ENCODE data around the gene GDF2.
A peak's percentile ranks its signal among the peaks of the same experiment; 100 is the strongest.

The GDF2 gene

GRCh38 chr10:47369251-47369894 is 47.1 kb downstream of the GDF2 start:
- no peak for TF ChIP-seq CTCF (conservative IDR thresholded peaks at IDR 0.05; ENCODE audit: control insufficient read depth, insufficient read depth, low read depth, low read length)
- DNase-seq (ENCODE audit: low read depth) = no peak
- H3K4me3 ChIP-seq (ENCODE audit: control insufficient read depth, low read depth, low read length) = no peak overlapping the region

- no peak for DNase-seq (ENCODE audit: low read depth)
- no peak for TF ChIP-seq CTCF (conservative IDR thresholded peaks at IDR 0.05; ENCODE audit: control insufficient read depth, insufficient read depth, low read depth, low read length)
- H3K4me3 ChIP-seq (ENCODE audit: control insufficient read depth, low read depth, low read length) = no peak overlapping the region
These were observed 47.9 kb downstream of the GDF2 start for GRCh38 chr10:47370015-47370767.

- DNase-seq (ENCODE audit: low read depth) = no peak
- no peak overlapping the region for H3K4me3 ChIP-seq (ENCODE audit: control insufficient read depth, low read depth, low read length)
- no peak for TF ChIP-seq CTCF (conservative IDR thresholded peaks at IDR 0.05; ENCODE audit: control insufficient read depth, insufficient read depth, low read depth, low read length)
These were observed 48.6 kb downstream of the GDF2 start for GRCh38 chr10:47370878-47371277.

- DNase-seq (ENCODE audit: low read depth) = no peak
- H3K4me3 ChIP-seq (ENCODE audit: control insufficient read depth, low read depth, low read length) = no peak overlapping the region
- no peak for TF ChIP-seq CTCF (conservative IDR thresholded peaks at IDR 0.05; ENCODE audit: control insufficient read depth, insufficient read depth, low read depth, low read length)
These were observed 49.6 kb downstream of the GDF2 start for GRCh38 chr10:47371629-47372485.

- DNase-seq (ENCODE audit: low read depth) = no peak
- no peak for TF ChIP-seq CTCF (conservative IDR thresholded peaks at IDR 0.05; ENCODE audit: control insufficient read depth, insufficient read depth, low read depth, low read length)
- H3K4me3 ChIP-seq (ENCODE audit: control insufficient read depth, low read depth, low read length) = no peak overlapping the region
These were observed 50.5 kb downstream of the GDF2 start for GRCh38 chr10:47372726-47373125.

GRCh38 chr10:47374611-47375536 is 52.6 kb downstream of the GDF2 start:
- peak; percentile 35 for DNase-seq (ENCODE audit: low read depth)
- H3K4me3 ChIP-seq (ENCODE audit: control insufficient read depth, low read depth, low read length) = no peak overlapping the region
- peak; percentile 11 for TF ChIP-seq CTCF (conservative IDR thresholded peaks at IDR 0.05; ENCODE audit: control insufficient read depth, insufficient read depth, low read depth, low read length)

Measured in fibroblast of mammary gland (primary cell).